ENCODE measurements around the gene MYH9. TPM values are rescaled to one million over a fixed set of nuclear protein-coding genes. Genes with fewer than 3 reads are reported as not detected.
A peak's percentile ranks its signal among the peaks of the same experiment; 100 is the strongest.
"Not testable (repeated sequence)": the region's sequence is repeated elsewhere in the genome, so short reads cannot be mapped to it uniquely, and the experiment has no call there.

The MYH9 gene
- total RNA-seq, 4 donors from 2014 or later, result 216 to 339 (median 246) TPM

GRCh38 chr22:36397131-36398093 is 9.6 kb upstream of the MYH9 start:
- WGBS, 2 donors, result 80 to 83% methylated on average over 13 of the region's 13 CpGs
- DNase-seq, result no peak
- Histone ChIP-seq H3K27ac (peak overlapping the region in 2 of 4 donors; percentile 21 to 84), H3K4me3 (no peak overlapping the region), H3K36me3 (no peaks in the 10 kb centered on the region), H3K9me3 (no peaks in the 10 kb centered on the region), H3K4me1 (peaks cover 10 to 41% (median 17%) of the 10 kb centered on the region in 3 donors), H3K27me3 (no peaks in the 10 kb centered on the region)
- TF ChIP-seq POLR2A (IDR thresholded peaks at IDR 0.05) (no peak), CTCF (IDR thresholded peaks at IDR 0.05) (no peak)
- intact Hi-C loops (cut with DNase I), result no loop called here

- 29 to 44% methylated on average over 1 to 2 of the region's 2 CpGs for WGBS, 2 donors
- Histone ChIP-seq H3K4me1 (peaks cover 10 to 41% (median 17%) of the 10 kb centered on the region in 3 donors), H3K9me3 (no peaks in the 10 kb centered on the region), H3K27me3 (no peaks in the 10 kb centered on the region), H3K27ac (peak overlapping the region; percentile 63 to 84 (median 74)), H3K4me3 (no peak overlapping the region), H3K36me3 (no peaks in the 10 kb centered on the region)
- DNase-seq, result no peak
- intact Hi-C loops (cut with DNase I), result no loop called here
- TF ChIP-seq POLR2A (IDR thresholded peaks at IDR 0.05) (no peak), CTCF (IDR thresholded peaks at IDR 0.05) (no peak)
Observed at GRCh38 chr22:36395915-36396314, 8.1 kb upstream of the MYH9 start.

GRCh38 chr22:36395055-36395849 is 7.5 kb upstream of the MYH9 start:
- WGBS, 2 donors, result 45 to 49% methylated on average over 12 of the region's 12 CpGs
- Histone ChIP-seq H3K27ac (peak overlapping the region; percentile 63 to 84 (median 74)), H3K4me1 (peaks cover 10 to 41% (median 17%) of the 10 kb centered on the region in 3 donors), H3K9me3 (no peaks in the 10 kb centered on the region), H3K4me3 (no peak overlapping the region), H3K36me3 (no peaks in the 10 kb centered on the region), H3K27me3 (no peaks in the 10 kb centered on the region)
- intact Hi-C loops (cut with DNase I), result no loop called here
- TF ChIP-seq CTCF (IDR thresholded peaks at IDR 0.05) (no peak), POLR2A (IDR thresholded peaks at IDR 0.05) (no peak)
- no peak for DNase-seq

GRCh38 chr22:36391638-36392037 is 3.9 kb upstream of the MYH9 start:
- intact Hi-C loops (cut with DNase I), result no loop called here
- H3K4me1 ChIP-seq, result peaks cover 10 to 37% (median 17%) of the 10 kb centered on the region in 3 donors
- no peaks in the 10 kb centered on the region for H3K36me3 ChIP-seq
- no peaks in the 10 kb centered on the region for H3K27me3 ChIP-seq
- TF ChIP-seq CTCF (IDR thresholded peaks at IDR 0.05) (no peak), POLR2A (IDR thresholded peaks at IDR 0.05) (no peak)
- H3K4me3 ChIP-seq, result no peak overlapping the region
- no peak for DNase-seq
- H3K27ac ChIP-seq, result no peak overlapping the region
- H3K9me3 ChIP-seq, result no peaks in the 10 kb centered on the region
- 92 to 96% methylated on average over 3 of the region's 3 CpGs for WGBS, 2 donors

GRCh38 chr22:36389122-36389521 is 1.4 kb upstream of the MYH9 start:
- H3K27me3 ChIP-seq, H3K36me3 ChIP-seq, H3K9me3 ChIP-seq, DNase-seq: not testable (repeated sequence)
- Histone ChIP-seq H3K4me3 (peak overlapping the region in 3 of 4 donors; percentile 44 to 100 (median 99)), H3K4me1 (peaks cover 14 to 35% (median 22%) of the 10 kb centered on the region in 3 donors), H3K27ac (peak overlapping the region in 3 of 4 donors; percentile 98 to 100 (median 100))
- intact Hi-C loops (cut with DNase I), result loop anchor here (5.0 kb wide), 2 partner anchors 57 to 63 kb away; no protein-coding TSS in a partner anchor
- 70 to 85% methylated on average over 9 to 12 of the region's 14 CpGs for WGBS, 2 donors

Data from esophagus squamous epithelium (tissue), 5 donors.